ENCODE data around the gene CTBP2.

The CTBP2 gene

DNA sequence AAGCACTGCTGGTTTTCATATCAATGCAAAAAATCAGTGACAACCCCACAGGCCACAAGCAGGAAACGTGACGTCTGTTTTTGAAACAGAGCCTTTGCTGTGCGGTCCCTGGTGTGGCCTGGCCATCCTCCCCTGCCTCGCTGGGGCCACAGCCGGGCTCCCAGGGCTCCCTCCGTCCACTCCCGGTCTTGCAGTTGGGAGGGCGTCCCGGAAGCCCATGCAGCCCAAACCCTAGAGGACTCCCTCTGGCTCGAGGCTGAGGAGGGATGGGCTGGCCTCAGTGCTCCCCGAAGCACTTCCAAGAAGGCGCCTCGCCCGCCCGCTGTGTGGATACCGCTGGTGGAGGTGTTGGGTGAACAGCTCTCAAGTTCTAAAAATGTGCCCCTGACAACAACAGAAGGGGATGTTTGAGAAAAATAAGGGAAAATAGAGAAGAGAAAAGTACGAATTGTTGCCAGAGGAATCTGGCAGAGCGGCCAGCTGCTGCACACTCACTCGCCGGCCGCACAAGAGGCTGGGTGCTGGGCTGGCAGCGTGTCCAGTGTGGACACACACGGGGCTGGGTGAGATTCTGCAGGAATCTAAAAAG is 144.9 kb downstream of the CTBP2 start:
- no peak for DNase-seq

DNA sequence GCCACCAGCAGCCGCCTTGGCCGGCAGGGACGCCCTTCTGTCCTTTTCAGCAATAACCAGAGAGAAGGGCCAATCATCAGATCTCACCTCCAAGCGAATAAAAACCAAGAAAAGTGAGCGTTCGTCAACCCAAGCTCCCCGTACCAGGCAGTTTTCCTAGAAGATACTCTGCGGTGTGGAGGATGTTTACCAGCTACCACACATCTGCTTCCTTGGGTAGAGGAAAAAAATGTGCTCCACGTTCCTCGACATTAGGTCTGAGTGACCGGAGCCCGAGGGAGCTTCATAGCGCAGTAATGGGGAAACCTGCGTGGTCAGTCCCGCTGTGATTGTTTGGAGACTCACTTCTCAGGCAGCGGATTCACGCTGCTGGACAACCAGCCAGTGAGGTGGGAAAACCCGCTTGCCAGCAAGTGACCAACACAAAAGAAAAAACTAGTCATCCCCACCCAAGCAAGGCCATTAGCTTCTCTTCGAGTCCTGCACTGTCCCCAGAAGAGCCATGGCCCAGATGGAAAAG is 145.5 kb downstream of the CTBP2 start:
- no peak for DNase-seq

DNA sequence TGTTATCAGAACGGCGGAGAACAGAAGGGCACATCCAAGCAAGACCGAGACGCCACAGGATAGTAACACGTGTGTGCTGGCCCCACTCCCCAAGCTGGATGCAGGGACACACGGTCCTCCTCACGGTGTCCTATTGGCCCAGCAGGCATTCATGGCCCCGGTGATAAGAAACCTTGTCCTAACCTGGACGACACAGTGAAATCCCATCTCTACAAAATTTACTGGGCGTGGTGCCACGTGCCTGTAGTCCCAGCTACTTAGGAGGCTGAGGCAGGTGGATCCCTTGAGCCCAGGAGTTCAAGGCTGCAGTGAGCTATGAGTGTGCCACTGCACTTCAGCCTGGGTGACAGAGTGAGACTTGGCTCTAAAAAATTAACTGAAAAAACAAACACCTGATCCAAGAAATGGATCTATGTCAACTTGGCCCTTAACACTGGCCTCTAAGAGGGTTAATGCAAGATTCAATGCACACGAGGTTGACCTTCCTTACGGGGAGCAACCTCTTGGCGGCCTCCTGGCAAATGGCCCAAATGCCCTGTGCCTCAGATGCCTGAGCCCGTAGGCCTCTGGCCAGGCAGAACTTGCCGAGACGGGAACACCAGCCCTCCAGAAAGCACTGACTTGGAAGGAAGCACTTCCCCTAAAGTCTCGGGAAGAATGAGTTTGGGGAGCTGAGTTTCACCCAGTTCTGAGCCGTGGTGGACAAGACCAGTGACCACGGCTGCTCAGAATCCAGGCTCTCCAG is 146.1 kb downstream of the CTBP2 start:
- DNase-seq: no peak

DNA sequence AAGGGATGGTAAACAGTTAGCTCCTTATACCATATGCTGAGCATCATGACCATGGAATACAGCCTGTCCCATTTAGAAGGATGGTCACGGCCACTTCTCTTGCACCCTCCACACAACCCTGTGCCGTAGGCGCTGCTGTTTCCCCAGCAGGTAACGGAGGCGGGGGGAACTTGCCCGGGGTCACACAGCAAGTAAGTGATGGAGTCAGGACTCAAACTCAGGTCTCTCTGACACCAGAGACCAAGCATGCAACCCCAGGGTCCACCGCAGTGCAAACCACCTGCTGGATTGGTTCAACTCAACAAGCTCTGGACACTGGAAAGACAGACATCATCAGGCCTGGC is 146.9 kb downstream of the CTBP2 start:
- no peak for DNase-seq

DNA sequence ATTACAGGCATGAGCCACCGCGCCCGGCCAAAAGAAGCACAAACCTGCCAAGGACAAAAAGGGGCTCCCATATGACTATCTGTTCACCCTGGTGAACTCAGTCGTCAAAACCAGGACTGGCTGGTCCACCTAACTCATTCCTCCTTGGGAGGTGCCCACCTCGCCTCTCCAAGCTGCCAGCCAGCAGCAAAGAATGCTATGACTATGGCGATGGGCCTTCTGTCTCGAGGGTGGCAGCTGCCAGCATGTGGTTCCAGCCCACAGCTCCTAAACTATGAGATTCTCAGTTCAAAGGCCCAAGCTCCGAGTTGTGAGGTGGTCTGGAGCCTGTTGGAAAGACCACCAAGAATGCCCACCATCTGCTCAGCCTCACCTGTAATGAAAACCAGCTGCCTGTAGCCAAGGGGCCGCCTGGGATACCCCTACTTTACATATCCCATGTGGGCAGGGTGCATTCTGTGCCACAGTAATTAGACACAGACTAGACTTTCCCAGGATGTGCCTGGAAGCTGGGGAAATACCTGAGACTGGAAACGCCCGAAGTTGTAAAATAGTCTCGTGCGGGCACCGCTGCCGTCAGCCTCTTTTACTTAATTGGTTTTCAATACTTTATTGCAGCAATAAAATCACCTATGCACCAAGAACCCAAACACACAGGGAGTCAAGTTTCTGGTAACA is 147.4 kb downstream of the CTBP2 start:
- no peak for DNase-seq

DNA sequence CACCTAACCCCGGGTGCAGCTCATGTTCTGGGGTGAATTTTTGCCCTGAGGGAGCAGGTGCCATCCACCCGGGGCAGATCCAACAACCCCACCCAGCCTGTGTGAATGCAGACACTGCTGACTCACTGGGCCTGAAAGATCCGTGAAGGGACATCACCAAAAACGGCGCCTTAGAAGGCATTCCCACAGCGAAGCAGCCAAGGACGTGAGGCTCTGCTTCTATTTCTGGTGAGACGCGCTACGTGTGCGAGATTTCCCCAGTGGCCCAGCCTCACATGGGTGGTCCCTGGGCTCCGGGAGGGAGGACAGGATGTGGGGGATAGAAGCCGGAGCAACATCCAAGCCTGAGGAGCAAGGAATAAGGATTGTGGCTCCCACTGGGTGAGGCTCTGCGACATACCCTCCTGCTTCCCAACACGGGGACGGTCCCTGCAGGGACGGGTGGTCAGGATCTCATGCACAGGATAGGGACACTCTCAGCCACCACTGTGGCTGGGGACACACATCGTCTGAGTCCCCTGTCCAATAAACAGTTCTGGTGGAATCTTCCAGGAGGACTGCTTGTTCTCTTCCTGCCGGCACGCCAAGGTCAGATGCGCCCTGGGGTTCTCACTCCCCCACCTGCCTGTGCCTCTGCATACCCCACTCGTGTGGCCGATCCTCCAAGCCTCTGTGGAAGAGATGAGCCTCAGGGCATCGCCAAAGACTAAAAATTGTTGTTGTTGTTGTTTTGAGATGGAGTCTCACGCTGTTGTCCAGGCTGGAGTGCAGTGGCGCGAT is 148.2 kb downstream of the CTBP2 start:
- DNase-seq: no peak

DNA sequence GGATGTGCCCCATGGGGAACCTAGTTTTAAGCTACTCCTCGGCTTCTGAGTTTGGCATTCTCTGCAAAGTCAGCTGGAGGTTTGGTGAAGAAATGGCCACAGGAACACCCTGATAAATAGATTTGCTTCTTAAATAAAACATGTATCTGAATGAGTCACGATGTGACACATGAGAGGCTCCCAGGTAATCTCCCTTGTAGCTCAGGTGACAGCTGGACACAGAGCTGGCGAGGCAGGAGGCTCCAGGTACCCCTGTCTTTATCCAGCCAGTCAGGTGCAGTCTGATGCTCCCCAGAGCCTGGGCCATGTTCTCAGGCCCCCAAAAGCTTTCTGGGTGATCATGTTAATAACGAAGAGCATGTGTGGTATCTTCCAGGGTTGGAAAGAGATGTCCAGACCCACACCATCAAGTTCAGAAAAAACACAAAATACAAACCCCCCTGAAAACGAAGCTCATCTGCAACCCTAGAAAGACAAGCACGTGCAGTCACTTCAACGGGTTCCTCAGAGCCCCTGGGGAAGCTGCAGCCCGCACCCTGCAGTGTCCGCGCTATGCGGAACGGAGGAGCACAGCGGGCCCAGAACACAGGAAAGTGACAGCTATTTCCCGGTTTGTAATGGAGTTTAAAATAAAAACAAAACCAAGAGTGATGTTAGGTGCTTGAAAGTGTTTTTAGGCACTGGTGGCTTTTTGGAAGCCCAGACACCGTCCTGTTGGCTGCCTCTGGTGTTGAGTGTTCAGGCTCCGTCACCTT is 149.0 kb downstream of the CTBP2 start:
- no peak for DNase-seq

DNA sequence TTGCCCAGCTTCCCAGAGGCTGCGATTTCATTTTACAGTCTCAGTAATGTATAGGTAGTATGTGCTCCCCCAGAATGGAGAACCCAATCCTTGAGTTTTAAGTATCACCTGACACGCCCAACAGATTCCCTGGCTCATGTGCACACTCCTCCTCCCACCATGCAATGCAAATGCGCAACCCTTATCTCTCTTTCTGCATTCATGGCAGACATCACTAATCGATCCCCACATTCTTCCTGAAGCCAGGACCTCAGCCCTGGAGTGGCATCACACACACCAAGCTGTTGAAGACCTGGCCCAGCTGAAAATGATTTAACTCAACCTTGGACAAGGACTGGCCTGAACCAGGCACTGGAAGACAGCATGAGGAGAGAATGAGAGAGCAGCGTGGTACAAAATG is 150.0 kb downstream of the CTBP2 start:
- DNase-seq: no peak

DNA sequence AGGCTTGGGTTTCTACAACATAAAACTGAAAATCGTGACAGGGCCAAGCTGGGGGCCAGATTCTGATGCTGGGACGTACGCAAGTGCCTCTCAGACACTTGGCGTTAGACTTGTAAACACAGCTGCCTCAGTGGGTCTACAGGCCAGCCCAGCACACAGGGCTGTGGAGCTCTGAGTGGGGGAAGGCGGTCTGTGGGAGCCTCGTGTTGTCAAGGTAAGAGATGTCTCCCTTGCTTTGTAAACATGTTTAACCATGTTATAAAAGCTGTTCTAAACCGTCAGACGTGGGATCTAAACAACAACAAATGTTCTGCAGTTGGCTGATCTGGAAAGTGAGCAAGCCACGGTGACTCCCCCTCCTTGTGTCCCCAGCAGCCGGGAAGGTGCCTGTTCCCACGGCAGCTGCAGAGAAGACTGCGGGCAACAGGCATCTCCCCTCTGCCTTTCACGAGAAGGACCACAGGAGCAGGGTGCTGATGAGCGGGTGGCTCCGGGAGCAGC is 150.7 kb downstream of the CTBP2 start:
- DNase-seq: no peak

DNA sequence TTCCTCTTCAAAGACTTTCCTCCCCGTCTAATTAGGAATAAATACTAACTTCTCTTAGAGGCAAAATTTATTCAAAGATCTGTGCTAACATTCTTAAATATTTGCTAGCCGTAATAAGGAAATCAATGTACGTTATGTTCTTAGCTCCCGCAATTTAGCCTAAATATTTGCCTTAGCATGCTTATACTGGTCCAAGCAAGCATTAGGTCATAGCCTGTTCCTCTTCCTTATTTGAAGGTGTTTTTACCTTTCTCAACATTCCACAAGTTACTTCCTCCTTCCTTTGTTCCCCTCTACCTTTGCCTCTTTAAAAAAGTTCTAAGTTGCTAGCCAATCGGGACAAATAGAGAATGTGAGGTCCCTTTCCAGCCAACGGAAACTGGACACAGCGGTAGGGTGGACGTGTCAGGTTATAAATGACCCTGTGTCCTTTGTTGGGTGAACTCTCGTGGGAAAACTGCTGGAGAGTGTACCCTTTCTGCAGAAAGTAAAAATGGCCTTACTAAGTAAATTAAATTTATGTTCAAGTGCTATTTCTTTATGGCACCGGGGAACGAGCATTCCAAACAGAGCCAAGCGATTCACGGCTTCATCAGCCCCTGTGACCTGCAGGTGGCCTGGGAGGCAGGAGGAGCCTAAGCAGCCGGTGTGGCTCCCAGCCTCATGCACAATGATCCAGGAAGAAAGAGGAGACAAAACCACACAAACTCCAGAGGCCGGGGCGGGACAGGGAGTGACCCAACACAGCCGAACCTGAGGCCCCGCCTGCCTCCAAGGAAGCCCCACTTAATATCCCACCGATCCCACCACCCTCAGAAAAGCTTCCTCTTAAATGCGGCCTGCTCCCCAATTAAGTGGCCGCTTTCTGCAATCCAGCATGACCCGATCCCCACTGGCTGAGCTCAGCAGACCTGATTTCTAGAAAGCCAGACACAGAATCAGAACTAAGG is 151.4 kb downstream of the CTBP2 start:
- no peak for DNase-seq

DNA sequence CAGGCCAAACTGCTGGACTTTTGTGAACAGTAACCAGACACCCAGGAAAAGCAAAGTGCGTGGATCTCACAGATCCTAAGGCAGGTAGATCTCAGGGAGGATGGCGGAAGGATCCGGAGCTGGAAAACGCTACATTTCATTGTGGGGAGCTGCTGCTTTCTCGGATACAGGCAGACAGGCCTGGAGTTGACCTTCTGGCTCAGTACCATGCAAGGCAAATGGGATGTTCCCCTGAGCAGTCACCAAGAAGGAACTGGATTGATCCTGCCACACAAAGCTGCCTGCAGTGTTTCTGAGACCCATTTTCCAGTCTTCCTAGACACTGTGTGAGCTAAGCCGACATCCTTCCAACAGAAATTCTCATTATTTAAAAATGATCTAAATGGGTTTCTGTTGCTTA is 152.9 kb downstream of the CTBP2 start:
- no peak for DNase-seq

DNA sequence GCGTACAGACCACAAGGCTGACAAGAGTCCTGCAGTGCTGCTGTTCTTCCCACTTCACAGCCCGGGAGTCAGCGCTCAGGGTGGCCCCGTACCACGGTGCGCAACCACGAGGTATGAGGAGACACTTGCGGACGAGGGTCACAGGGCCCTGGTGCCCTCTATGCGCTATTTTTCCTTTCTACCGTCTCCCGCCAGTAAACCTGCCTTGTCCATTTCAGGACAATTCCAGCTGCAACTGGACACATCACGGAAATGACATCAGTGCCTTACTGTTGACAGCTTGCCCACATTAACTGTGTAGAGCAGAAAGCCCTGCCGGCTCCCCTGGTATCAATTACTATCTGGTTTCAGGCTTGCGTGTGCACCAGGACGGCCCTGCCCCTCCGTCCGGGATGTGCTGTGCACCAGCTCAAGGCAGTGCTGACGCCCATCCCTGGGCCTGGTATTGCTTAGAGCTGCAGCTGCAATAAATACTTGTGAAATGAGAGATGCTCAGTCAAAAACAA is 153.4 kb downstream of the CTBP2 start:
- no peak for DNase-seq

DNA sequence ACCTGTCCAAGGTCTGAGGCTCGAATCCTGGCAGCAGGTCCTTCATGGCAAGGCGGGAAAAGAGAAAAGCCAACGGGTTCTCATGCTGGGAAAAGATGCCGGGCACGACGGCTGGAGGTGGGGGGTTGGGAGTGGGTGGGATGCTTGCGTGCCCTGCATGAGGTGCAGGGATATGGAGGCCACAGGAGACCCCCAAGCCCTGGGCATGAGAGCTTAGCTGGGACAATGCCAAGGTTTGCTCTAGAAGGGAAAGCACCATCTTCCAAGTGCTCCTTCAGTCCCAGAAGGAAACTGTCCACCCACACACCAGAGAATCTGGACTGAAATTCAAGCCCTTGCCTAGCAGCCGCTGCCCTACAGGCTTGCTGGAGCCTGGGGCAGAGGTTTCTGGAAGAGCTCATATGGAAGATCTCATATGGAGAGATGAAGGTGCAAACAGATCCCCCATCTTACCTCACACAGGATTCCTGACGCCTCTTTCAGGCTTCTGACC is 154.1 kb downstream of the CTBP2 start:
- DNase-seq: no peak

DNA sequence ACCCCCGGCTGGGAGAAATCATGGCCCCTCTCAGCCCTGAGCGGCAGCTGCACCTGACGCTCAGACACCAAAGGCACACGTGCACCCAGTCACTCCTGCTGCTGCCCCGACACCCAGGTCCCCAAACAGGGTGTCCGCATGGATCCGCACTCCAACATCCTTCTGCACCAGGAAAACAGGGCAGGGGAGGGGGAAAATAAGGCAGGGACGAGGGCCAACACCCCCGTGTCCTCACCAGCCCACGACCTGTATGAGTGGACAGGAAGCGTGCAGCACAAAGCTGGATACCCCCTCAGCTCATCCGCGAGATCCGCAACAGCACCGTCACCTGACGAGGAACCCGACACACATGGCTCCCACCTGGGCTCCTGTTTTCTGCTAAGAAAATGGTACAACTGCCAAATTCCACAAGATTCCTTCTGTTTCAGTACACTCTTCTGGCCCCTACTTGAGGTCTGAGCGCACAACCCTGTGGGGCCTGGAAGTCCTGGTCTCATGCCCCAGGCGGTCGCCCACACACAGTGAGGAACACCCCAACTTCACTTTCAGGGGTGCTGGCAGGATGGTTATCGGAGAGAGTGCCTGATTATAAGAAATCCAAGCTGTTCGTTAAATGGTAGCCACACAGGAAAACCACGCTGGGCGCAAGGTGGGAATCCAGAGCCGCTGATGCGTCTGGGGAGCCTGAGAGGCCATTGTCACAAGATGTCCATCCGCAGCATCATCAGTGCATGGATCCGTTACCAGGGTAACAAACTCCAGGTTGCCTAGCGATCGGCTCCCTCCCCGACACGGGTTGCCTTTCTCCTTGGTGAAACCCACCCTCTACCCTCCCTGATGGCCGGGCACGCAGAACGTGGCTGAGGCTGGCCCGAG is 154.8 kb downstream of the CTBP2 start:
- DNase-seq: no peak

DNA sequence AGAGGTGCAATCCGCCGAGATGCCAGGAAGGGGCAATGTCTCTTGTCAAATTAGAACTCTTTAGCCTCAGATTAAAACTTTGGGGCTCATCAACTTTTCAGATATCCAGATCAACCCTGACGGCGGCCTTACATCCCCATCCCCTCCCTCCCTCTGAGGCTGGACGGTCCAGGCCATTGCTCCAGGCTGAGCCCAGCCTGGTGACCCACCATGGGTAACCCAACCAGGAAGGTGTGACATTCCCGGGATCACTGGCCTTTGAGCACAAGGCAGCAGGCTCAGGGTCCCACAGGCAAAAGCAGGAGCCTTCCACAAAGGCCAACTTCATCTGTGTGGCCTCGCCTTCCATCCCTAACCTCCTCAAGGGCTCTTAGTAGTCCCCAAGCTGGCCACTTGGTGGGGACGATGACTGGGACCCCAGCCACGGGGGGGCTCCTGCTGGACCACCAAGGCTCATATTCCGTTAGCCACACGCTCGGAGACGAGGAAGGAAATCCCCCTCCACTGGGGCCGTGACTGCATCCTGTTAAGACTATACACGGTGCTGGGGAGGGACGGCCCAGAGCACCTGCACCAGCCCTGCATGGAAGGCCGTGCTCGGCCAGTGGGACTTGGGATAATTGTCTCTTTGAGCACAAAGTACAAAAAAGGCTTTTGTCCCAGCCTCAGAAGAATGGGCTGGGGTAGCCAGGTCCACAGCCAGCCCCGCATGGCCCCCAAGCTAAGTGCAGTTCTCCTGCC is 155.6 kb downstream of the CTBP2 start:
- no peak for DNase-seq

DNA sequence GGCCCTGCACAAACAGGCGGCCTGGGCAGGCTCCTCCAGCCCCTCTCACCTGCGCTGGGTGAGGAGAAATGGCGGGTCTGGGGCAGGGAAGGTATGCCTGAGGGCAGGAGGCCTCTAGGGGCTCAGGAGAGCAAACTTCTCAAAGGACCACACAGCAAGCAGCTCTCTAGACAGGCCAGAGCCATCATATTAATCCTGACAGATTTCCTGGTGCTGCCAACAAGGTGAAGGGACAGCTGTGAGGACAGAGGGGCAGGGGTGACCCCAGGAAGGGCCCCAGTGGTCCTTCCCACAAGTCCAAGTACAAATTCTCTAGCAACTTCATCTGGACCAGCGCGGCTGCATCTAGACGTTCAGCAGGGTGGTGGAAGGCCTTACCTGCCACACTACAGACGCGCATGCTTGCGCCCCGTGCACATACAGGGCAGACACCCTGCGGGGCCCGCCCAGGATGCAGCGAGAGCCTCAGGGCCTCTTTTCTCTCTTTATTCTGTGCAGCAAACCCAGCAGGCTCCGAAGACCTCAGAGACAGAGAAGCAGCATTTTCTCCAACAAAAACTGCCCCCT is 156.4 kb downstream of the CTBP2 start:
- DNase-seq: no peak

DNA sequence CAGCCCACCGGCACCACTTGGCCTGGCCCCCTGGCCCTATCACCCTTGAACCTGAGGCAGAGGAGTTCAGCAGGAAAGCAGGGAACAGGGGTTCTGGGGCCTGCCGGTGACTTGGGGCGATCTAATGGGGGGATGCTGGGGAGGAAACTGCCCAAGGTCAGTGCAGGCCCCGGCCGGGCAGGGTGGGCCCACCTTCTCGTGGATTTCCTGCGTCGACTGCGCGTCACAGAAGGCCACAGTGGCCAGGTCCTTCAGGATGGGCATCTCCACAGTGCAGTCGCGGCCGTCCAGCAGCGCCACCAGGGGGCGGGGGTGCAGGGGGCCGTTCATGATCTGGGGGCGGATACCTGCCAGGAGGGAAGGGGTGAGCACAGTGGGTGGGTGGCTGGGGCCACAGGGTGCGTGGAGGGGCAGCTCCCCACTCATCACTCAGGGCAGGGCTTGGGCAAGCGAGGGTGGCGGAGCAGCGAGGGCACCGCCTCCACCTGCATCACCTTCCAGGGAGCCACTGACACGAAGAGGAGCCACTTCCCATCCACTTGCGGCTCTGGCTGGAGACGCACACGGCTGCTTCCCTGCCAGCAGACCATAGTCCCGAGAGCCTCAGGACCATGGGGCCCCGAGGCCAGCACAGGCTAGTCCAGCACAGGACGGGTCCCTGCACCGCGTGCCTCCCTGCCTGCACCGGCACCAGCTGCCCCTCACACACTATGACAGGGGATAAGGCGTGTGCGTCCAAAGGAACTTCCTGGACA is 157.0 kb downstream of the CTBP2 start:
- no peak for DNase-seq

Data from NCI-H748 treated with DMSO at 0.1 percent for 48 hours (cell line).